Measurements from ENCODE around the gene HM13. TPM values are rescaled to one million over a fixed set of nuclear protein-coding genes. Genes with fewer than 3 reads are reported as not detected.

The HM13 gene
- total and polyA plus RNA-seq, 4 donors, result 57.6 to 210 (median 99.1) TPM

- WGBS, result 92% methylated on average over 6 of the region's 6 CpGs
- DNase-seq (ENCODE audit: low spot score), result no peak
- Histone ChIP-seq H3K27ac (ENCODE audit: low read depth in 1 of 2, low read length in 2 of 2) (no peak overlapping the region), H3K27me3 (ENCODE audit: control insufficient read depth in 4 of 4, insufficient read depth in 4 of 4, low read length in 3 of 4) (no peaks in the 10 kb centered on the region), H3K9me3 (ENCODE audit: control insufficient read depth in 4 of 4, low read length in 3 of 4) (no peaks in the 10 kb centered on the region), H3K4me1 (ENCODE audit: control insufficient read depth in 4 of 4, insufficient read depth in 4 of 4, low read length in 3 of 4) (peaks cover 3 to 34% (median 22%) of the 10 kb centered on the region in 4 donors), H3K36me3 (ENCODE audit: control insufficient read depth in 4 of 4, insufficient read depth in 3 of 4, low read depth in 1 of 4, low read length in 3 of 4) (peaks cover 5 to 30% (median 22%) of the 10 kb centered on the region in 4 donors), H3K9ac (ENCODE audit: low read depth in 1 of 2, low read length in 2 of 2) (no peak overlapping the region), H3K4me3 (ENCODE audit: low read depth in 1 of 3, low read length in 3 of 3) (no peak overlapping the region)
- TF ChIP-seq FOXA2 (IDR thresholded peaks at IDR 0.05) (no peak), SP1 (IDR thresholded peaks at IDR 0.05) (no peak), GABPA (IDR thresholded peaks at IDR 0.05 in 1 of 2, conservative IDR thresholded peaks at IDR 0.05 in 1 of 2) (no peak), ATF3 (IDR thresholded peaks at IDR 0.05) (no peak), ZBTB33 (IDR thresholded peaks at IDR 0.05) (no peak), TAF1 (conservative IDR thresholded peaks at IDR 0.05) (no peak), MAX (IDR thresholded peaks at IDR 0.05) (no peak), EGR1 (IDR thresholded peaks at IDR 0.05; ENCODE audit: low read depth in 2 of 2) (no peak), FOXA1 (IDR thresholded peaks at IDR 0.05) (no peak), REST (IDR thresholded peaks at IDR 0.05) (no peak), HNF4A (conservative IDR thresholded peaks at IDR 0.05) (no peak), CTCF (IDR thresholded peaks at IDR 0.05; ENCODE audit: low read depth, low read length, missing input control) (no peak)
Measured at GRCh38 chr20:31565699-31566318, 51.6 kb downstream of the HM13 start.

GRCh38 chr20:31566319-31566657 lies 52.0 kb downstream of the HM13 start:
- WGBS, result 96% methylated on average over 1 of the region's 1 CpG
- no peak for TF ChIP-seq ZBTB33 (IDR thresholded peaks at IDR 0.05)
- TF ChIP-seq ATF3 (IDR thresholded peaks at IDR 0.05), result no peak
- TF ChIP-seq NR2F2 (IDR thresholded peaks at IDR 0.05), result no peak
- Histone ChIP-seq H3K9me3 (ENCODE audit: control insufficient read depth in 4 of 4, low read length in 3 of 4) (no peaks in the 10 kb centered on the region), H3K36me3 (ENCODE audit: control insufficient read depth in 4 of 4, insufficient read depth in 3 of 4, low read depth in 1 of 4, low read length in 3 of 4) (peaks cover 4 to 30% (median 19%) of the 10 kb centered on the region in 4 donors), H3K27me3 (ENCODE audit: control insufficient read depth in 4 of 4, insufficient read depth in 4 of 4, low read length in 3 of 4) (no peaks in the 10 kb centered on the region), H3K9ac (ENCODE audit: low read depth in 1 of 2, low read length in 2 of 2) (no peak overlapping the region), H3K27ac (ENCODE audit: low read depth in 1 of 2, low read length in 2 of 2) (no peak overlapping the region), H3K4me3 (ENCODE audit: low read depth in 1 of 3, low read length in 3 of 3) (no peak overlapping the region), H3K4me1 (ENCODE audit: control insufficient read depth in 4 of 4, insufficient read depth in 4 of 4, low read length in 3 of 4) (peaks cover 8 to 34% (median 23%) of the 10 kb centered on the region in 4 donors)
- DNase-seq (ENCODE audit: low spot score), result no peak

Measured in liver (tissue), 9 donors.